NCI-H82 treated with DMSO at 0.1 percent for 48 hours (cell line): ENCODE results near the gene BORCS6.

Experiments used
- DNase-seq: peaks from one replicate; lab custom pipeline; 2025; ENCODE audit not compliant: unreplicated experiment; lab: John Stamatoyannopoulos, UW

BORCS6 gene

DNA sequence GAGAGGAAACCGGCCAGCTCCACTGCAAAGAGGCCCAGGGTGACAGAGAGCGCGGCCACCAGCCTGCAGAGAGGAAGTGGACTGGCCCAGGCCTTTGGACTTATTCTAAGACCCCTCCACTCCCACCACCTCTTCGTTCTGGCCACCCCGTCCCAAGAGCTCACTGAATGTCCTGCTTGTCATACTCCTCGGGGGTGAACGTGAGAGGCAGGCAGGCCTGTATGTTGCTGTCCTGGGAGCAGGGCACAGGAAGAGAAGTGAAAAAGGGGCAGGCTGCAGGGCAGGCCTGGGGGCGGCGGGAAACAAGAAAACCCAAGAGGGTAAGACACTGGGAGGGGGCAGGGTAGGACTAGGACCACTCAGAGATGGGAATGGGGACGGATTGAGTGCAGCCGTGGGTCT lies 14.2 kb downstream of the BORCS6 start:
- no peak for DNase-seq

GRCh38 chr17:8173871-8174322 lies 16.1 kb downstream of the BORCS6 start:
- DNase-seq, result no peak

DNA sequence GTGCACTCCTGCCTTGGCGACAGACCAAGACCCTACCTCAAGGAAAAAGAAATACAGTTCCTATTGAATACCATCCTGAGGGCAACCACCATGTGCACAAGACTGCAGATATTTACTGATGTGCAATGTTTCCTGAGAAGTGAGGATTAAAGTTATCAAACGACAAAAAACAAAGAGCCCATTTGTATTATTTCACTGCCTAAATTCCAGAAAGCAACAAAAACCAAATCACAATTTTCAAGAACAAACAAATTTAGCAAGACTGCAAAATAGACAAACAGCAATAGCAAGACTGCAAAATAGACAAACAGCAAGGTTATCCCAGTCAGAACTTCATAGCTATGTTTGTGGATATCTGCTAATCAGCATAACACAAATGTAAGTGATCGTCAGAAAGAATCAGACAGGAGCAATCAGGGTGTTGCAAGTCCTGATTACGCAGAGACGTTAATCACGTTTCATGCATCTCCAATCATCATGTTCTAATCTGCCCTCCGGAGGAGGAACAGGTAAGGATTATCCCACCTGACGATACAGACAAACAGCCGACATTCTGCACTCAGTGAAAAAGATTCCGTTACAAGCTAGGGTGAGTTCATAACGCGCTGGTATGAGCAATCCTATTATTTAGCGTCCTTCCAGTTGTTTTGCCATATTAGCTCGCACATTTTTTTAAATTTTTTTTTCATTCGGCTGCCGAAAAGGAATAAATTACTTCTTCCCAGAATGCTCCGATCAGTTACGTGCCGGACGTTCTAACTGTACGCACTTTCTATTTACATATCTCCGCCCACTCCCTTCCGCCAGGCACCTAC lies 16.7 kb downstream of the BORCS6 start:
- peak; percentile 99 for DNase-seq

- DNase-seq, result peak; percentile 77
These were observed 19.8 kb downstream of the BORCS6 start for GRCh38 chr17:8170186-8170585.

GRCh38 chr17:8167526-8167925 lies 22.5 kb downstream of the BORCS6 start:
- no peak for DNase-seq

DNA sequence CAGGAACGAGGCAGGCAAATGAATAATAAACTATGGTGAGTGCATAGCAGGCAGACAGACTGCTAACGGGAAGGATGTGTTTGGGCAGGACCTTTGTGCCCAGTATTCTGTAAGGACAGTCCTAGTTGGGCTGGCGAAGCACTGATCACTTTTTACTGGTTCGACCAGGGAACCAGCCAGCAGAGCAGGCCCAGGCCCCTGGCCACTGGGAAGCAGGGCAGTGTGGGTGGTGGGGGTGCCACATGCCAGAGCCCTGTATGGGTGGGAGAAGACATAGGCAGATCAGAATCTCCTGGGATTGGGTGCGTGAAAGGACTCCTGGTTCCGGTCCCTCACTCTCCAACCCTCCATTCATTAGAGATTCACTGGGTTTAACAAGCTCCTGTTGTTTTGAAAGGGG lies 23.2 kb downstream of the BORCS6 start:
- no peak for DNase-seq

DNA sequence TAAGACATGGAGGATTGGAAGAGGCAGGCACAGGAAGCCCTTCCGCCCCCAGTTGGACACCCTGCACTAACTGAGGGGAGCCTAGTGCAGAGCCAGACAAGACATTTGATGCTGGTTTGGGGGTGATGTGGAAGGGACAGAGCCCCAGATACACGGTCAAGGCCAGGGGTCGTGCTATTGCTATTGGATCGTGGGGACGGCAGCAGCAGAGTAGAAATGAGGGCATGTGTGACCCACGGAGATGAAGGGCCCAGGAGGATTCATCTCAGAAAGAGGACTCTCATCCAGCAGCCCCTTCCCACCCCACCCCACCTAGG lies 25.2 kb downstream of the BORCS6 start:
- DNase-seq, result no peak

DNA sequence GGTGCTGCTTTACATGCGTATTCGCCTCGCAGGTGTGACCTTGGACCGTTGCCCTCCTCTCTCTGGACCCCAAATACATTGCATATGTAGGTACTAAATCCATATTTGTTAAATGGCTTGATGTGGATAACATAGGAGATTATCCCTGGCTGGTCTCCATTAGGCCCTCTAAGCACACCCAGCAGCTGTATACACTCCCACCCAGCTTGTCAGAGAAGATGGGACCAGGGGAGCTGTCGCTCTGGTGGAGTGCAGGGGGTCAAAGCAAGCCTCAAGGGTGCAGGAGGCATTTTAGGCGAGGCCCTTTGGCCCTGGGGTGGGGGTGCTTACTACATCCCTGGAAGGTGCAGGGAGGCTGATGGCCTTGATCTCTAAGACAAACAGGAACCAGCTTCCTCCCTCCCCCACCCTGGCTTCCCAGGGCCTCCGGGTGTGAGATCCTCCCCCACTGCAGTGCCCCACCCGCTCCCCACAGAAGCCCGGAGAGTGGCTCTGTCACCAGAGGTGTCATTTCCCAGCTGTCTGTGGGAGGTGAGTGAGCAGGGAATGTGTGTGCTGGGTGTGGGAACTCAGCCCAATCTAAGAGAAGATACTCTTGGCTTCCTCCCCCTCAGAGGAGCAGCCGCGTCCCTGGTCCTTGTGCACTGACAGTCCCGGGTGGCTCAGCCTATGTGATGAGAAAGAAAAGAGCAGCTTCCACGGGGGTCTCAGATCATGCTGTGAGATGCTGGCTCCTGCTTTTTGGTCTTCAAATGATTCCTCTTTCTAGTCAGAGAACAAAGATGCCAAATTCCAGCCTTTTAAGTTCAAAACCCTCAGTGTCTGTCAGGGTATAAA lies 25.8 kb downstream of the BORCS6 start:
- peak; percentile 89 for DNase-seq

GRCh38 chr17:8162997-8163977 lies 26.7 kb downstream of the BORCS6 start:
- peak; percentile 75 for DNase-seq

GRCh38 chr17:8162233-8162996 lies 27.6 kb downstream of the BORCS6 start, which contains the start of gene VAMP2:
VAMP2 (minus strand) TSS chr17:8162948; CDS start chr17:8162879, 69 bp downstream.
- DNase-seq, result peak; percentile 46

GRCh38 chr17:8161289-8162232 lies 28.4 kb downstream of the BORCS6 start:
- DNase-seq, result no peak

DNA sequence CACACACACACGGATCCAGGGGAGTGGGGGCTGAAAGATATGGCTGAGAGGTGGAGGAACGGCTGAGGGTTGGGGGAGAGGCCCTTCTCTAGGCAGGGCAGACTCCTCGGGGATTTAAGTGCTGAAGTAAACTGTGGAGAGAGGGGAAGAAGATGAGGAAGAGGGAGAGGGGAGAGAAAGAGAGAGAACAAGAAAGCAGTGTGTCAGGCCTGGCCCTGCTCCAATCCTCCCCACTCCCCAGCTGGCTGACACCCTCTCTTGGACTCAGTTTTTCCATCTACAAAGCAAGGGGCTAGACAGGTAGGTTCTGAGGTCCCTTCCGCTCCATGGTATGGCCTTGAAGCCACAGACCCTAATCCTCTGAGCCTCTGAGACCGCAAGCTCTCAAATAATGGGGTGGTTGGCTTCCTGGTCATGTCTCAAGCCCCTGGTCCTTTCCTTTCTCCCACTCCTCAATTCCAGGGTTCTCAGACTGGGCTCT lies 29.2 kb downstream of the BORCS6 start:
- no peak for DNase-seq

- DNase-seq, result no peak
These were observed 29.8 kb downstream of the BORCS6 start for GRCh38 chr17:8160224-8160577.

GRCh38 chr17:8159459-8160223 lies 30.3 kb downstream of the BORCS6 start:
- DNase-seq, result no peak

GRCh38 chr17:8159032-8159400 lies 31.0 kb downstream of the BORCS6 start:
- no peak for DNase-seq

DNA sequence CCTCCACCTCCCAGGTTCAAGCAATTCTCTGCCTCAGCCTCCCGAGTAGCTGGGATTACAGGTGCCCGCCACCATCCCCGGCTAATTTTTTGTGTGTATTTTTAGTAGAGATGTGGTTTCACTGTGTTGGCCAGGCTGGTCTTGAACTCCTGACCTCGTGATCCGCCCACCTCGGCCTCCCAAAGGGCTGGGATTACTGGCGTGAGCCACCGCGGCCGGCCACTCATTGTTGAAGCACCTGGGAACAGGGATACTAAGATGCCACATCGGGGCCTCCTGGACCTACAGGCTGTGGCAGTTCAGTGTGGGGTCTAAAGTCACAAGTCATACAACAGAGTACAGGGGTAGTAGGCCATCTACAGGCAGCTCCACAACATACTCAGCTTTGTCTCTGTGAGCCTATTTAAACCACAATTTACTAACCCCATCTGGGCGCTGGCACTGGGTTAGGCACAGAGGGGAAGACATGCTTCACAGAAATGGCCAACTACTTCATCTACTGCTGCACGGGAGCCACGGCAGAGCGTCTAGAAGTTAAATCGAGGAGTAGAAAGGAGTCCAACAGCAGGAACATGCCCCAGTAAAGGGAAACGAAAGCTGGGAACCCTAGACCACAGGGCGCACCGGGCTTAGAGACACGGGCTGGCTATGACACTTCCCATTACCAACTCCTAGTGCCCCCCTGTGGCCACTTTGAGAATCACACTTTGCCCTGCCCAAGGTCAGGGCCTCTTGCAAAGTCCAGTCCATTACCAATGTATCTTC lies 31.5 kb downstream of the BORCS6 start:
- DNase-seq, result peak; percentile 69

- peak; percentile 100 for DNase-seq
These were observed 33.6 kb downstream of the BORCS6 start for GRCh38 chr17:8156246-8156992.
